ENCODE measurements around the gene OR52N5. TPM values are rescaled to one million over a fixed set of nuclear protein-coding genes. Genes with fewer than 3 reads are reported as not detected.

The OR52N5 gene
- total and polyA plus RNA-seq, 11 donors = not detected

GRCh38 chr11:5809905-5810795, 27.0 kb upstream of the OR52N5 start:
- TF ChIP-seq CTCF (IDR thresholded peaks at IDR 0.05) (no peak), POLR2A (IDR thresholded peaks at IDR 0.05) (no peak)
- DNase-seq = no peak
- ATAC-seq = no peak
- H3K27ac ChIP-seq = no peak overlapping the region
- 73 to 76% (median 74%) methylated on average over 6 of the region's 6 CpGs for WGBS, 4 donors
- H3K4me3 ChIP-seq = no peak overlapping the region
- intact Hi-C loops (cut with DNase I) = loop anchor here (2.0 to 10.0 kb wide), 13 partner anchors 205 to 1175 kb away; partner anchors contain the start of genes OR51D1 (in 1 of the 10), OR51V1 (in 1 of the 10) and TRIM6 (in 1 of the 10)
- H3K36me3 ChIP-seq = no peaks in the 10 kb centered on the region
- peaks cover 0 to 19% (median 0%) of the 10 kb centered on the region in 12 donors for H3K4me1 ChIP-seq
- H3K27me3 ChIP-seq = peaks cover 0 to 2% (median 0%) of the 10 kb centered on the region in 9 donors
- no peaks in the 10 kb centered on the region for H3K9me3 ChIP-seq

GRCh38 chr11:5809122-5809519, 26.0 kb upstream of the OR52N5 start:
- Histone ChIP-seq H3K4me3 (peak overlapping the region in 11 of 12 donors; percentile 17 to 66 (median 54)), H3K36me3 (no peaks in the 10 kb centered on the region), H3K27me3 (peaks cover 0 to 2% (median 0%) of the 10 kb centered on the region in 9 donors), H3K4me1 (peaks cover 0 to 12% (median 0%) of the 10 kb centered on the region in 12 donors), H3K9me3 (peaks cover 0 to 7% (median 0%) of the 10 kb centered on the region in 12 donors), H3K27ac (no peak overlapping the region)
- TF ChIP-seq POLR2A (IDR thresholded peaks at IDR 0.05) (no peak), CTCF (IDR thresholded peaks at IDR 0.05) (no peak)
- no peak for DNase-seq
- peak; percentile 9 to 37 (median 20) for ATAC-seq
- intact Hi-C loops (cut with DNase I) = loop anchor here (2.0 to 10.0 kb wide), 13 partner anchors 204 to 1174 kb away; partner anchors contain the start of genes OR51D1 (in 1 of the 10), OR51V1 (in 1 of the 10) and TRIM6 (in 1 of the 10)
- 42 to 56% (median 46%) methylated on average over 5 of the region's 5 CpGs for WGBS, 4 donors

- no peak for TF ChIP-seq POLR2A (IDR thresholded peaks at IDR 0.05)
- TF ChIP-seq CTCF (IDR thresholded peaks at IDR 0.05) = peak; percentile 66 to 89 (median 84)
- DNase-seq (peak in 4 of 5 donors; percentile 63 to 70 (median 66)), ATAC-seq (peak in 3 of 4 donors; percentile 88 to 92 (median 90))
- Histone ChIP-seq H3K27ac (no peak within 1 kb of the TSS), H3K4me3 (peak within 1 kb of the TSS; percentile 17 to 66 (median 54)), H3K9me3 (peaks cover 0 to 12% (median 0%) of the 10 kb centered on the region in 12 donors), H3K4me1 (peaks cover 0 to 12% (median 0%) of the 10 kb centered on the region in 12 donors), H3K27me3 (peaks cover 0 to 2% (median 0%) of the 10 kb centered on the region in 9 donors), H3K36me3 (no peaks in the 10 kb centered on the region)
- intact Hi-C loops (cut with DNase I) = loop anchor here (1.0 to 10.0 kb wide), 15 partner anchors 204 to 1174 kb away; partner anchors contain the start of genes OR51D1 (in 1 of the 10), OR51V1 (in 1 of the 10) and TRIM6 (in 1 of the 10)
- WGBS, 4 donors = 7 to 32% (median 8%) methylated on average over 24 of the region's 24 CpGs
Observed at GRCh38 chr11:5808500-5809121, 25.5 kb upstream of the OR52N5 start, which contains the start of gene OR52N2. OR52N2 (plus strand) TSS chr11:5808924; CDS start chr11:5820336, 11,412 bp downstream.

All from heart left ventricle (tissue), 16 donors.